Caco-2 (cell line): ENCODE data around the gene PRKAR1B. TPM values are rescaled to one million over a fixed set of nuclear protein-coding genes. Genes with fewer than 3 reads are reported as not detected.
A peak's percentile ranks its signal among the peaks of the same experiment; 100 is the strongest.

ENCODE experiments used
- BruUV-seq: library from RNA; stranded (reverse); fragments of 400-500 nt; replicated peaks from 2 replicates; lab custom pipeline; 2021; lab: Mats Ljungman, UMichigan
- CTCF ChIA-PET: fragments of 300-600 bp; sonication (Branson Sonifier 250); formaldehyde crosslinking; loops from one replicate; lab custom pipeline; 2022; ENCODE audit warnings: antibody characterized with exemption; lab: Charles Lee
- POLR2A ChIA-PET: fragments of 300-600 bp; sonication (Branson Sonifier 250); formaldehyde crosslinking; loops from one replicate; lab custom pipeline; 2022; ENCODE audit warnings: antibody characterized with exemption; lab: Charles Lee
- DNase-seq, 2 experiments: peaks; one replicate each; pipeline versions ENCODE4 v3.0.0 to v3.0.0-alpha.2; 2020 to 2022
- H3K27me3 ChIP-seq: replicated peaks from 2 replicates; pipeline ENCODE4 v1.6.0; 2011; ENCODE audit warnings: low read length; ENCODE audit not compliant: control insufficient read depth, insufficient read depth
- H3K36me3 ChIP-seq: 2 replicates; pipeline ENCODE4 v1.5.1; 2011; ENCODE audit warnings: low read length; ENCODE audit not compliant: control insufficient read depth, insufficient read depth
- H3K4me1 ChIP-seq: fragments of 250-450 bp; sonication (Bioruptor Pico); 2 replicates; pipeline ENCODE4 v1.5.1; 2020; ENCODE audit warnings: mild to moderate bottlenecking
- H3K4me3 ChIP-seq: 2 replicates; pipeline ENCODE4 v1.5.1; 2011; ENCODE audit warnings: low read depth, mild to moderate bottlenecking, control low read depth, low read length
- H3K9me3 ChIP-seq: fragments of 250-450 bp; sonication (Bioruptor Pico); 2 replicates; pipeline ENCODE4 v1.5.1; 2020; ENCODE audit warnings: mild to moderate bottlenecking, moderate library complexity
- H3K27ac Mint-ChIP-seq: one replicate; pipeline ENCODE4 v1.8.0; 2022; ENCODE audit warnings: mixed read lengths; ENCODE audit not compliant: unreplicated experiment
- H3K27me3 Mint-ChIP-seq: one replicate; pipeline ENCODE4 v1.8.0; 2022; ENCODE audit warnings: mixed read lengths; ENCODE audit not compliant: insufficient read depth, unreplicated experiment
- H3K36me3 Mint-ChIP-seq: one replicate; pipeline ENCODE4 v1.8.0; 2022; ENCODE audit warnings: mild to moderate bottlenecking, mixed read lengths; ENCODE audit not compliant: insufficient read depth, unreplicated experiment
- H3K4me1 Mint-ChIP-seq: one replicate; pipeline ENCODE4 v1.8.0; 2022; ENCODE audit warnings: low read depth, mixed read lengths; ENCODE audit not compliant: unreplicated experiment
- H3K4me3 Mint-ChIP-seq: one replicate; pipeline ENCODE4 v1.8.0; 2022; ENCODE audit warnings: mild to moderate bottlenecking, moderate library complexity, mixed read lengths; ENCODE audit not compliant: unreplicated experiment
- H3K9me3 Mint-ChIP-seq: one replicate; pipeline ENCODE4 v1.8.0; 2022; ENCODE audit warnings: mixed read lengths; ENCODE audit not compliant: unreplicated experiment
- intact Hi-C: fragments of 100-400 bp; cut with micrococcal nuclease; formaldehyde crosslinking; loops from one replicate; pipeline ENCODE4 v1.10.0; 2022; ENCODE audit not compliant: unreplicated experiment
- total RNA-seq: library from RNA; stranded (reverse); gene quantifications from 2 replicates; pipeline ENCODE4 v1.2.3, GENCODE V29; 2022
- TF ChIP-seq, protein P1 (sequence below), 2 experiments: fragments of 200-600 bp in 1 of 2; IDR thresholded peaks; 1 replicate in 1 of 2; 2 replicates in 1 of 2; pipeline versions ENCODE4 v1.5.1 to v1.8.0; 2011 to 2022; ENCODE audit warnings: antibody characterized with exemption in 1 of 2, control low read depth in 1 of 2, inconsistent platforms in 1 of 2, low read depth in 1 of 2, low read length in 1 of 2, mild to moderate bottlenecking in 1 of 2, moderate library complexity in 1 of 2; ENCODE audit not compliant: insufficient read depth in 1 of 2, severe bottlenecking in 1 of 2, unreplicated experiment in 1 of 2

PRKAR1B gene
- total RNA-seq, 1 experiment from 2014 or later = 56.6 TPM

GRCh38 chr7:603152-603951 is 123.7 kb downstream of the PRKAR1B start:
- BruUV-seq = no TSS peak
- H3K36me3 ChIP-seq = peaks cover 1% of the 10 kb centered on the region
- H3K36me3 Mint-ChIP-seq = no peaks in the 10 kb centered on the region
- H3K4me3 Mint-ChIP-seq = no peak overlapping the region
- H3K27ac Mint-ChIP-seq = peak overlapping the region; percentile 60
- peaks cover 6% of the 10 kb centered on the region for H3K4me1 ChIP-seq
- no peak for DNase-seq
- no peaks in the 10 kb centered on the region for H3K27me3 Mint-ChIP-seq
- H3K4me1 Mint-ChIP-seq = peaks cover 8% of the 10 kb centered on the region
- no peaks in the 10 kb centered on the region for H3K27me3 ChIP-seq
- intact Hi-C loops = no loop called here
- POLR2A ChIA-PET = no interaction called here
- TF ChIP-seq, protein P1, sequence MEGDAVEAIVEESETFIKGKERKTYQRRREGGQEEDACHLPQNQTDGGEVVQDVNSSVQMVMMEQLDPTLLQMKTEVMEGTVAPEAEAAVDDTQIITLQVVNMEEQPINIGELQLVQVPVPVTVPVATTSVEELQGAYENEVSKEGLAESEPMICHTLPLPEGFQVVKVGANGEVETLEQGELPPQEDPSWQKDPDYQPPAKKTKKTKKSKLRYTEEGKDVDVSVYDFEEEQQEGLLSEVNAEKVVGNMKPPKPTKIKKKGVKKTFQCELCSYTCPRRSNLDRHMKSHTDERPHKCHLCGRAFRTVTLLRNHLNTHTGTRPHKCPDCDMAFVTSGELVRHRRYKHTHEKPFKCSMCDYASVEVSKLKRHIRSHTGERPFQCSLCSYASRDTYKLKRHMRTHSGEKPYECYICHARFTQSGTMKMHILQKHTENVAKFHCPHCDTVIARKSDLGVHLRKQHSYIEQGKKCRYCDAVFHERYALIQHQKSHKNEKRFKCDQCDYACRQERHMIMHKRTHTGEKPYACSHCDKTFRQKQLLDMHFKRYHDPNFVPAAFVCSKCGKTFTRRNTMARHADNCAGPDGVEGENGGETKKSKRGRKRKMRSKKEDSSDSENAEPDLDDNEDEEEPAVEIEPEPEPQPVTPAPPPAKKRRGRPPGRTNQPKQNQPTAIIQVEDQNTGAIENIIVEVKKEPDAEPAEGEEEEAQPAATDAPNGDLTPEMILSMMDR (IDR thresholded peaks at IDR 0.05; ENCODE audit: insufficient read depth in 1 of 2, low read depth in 1 of 2, low read length in 1 of 2, severe bottlenecking in 1 of 2, unreplicated experiment in 1 of 2) = no peak
- H3K9me3 Mint-ChIP-seq = no peaks in the 10 kb centered on the region
- no peaks in the 10 kb centered on the region for H3K9me3 ChIP-seq
- no peak overlapping the region for H3K4me3 ChIP-seq
- CTCF ChIA-PET = no interaction called here

DNA sequence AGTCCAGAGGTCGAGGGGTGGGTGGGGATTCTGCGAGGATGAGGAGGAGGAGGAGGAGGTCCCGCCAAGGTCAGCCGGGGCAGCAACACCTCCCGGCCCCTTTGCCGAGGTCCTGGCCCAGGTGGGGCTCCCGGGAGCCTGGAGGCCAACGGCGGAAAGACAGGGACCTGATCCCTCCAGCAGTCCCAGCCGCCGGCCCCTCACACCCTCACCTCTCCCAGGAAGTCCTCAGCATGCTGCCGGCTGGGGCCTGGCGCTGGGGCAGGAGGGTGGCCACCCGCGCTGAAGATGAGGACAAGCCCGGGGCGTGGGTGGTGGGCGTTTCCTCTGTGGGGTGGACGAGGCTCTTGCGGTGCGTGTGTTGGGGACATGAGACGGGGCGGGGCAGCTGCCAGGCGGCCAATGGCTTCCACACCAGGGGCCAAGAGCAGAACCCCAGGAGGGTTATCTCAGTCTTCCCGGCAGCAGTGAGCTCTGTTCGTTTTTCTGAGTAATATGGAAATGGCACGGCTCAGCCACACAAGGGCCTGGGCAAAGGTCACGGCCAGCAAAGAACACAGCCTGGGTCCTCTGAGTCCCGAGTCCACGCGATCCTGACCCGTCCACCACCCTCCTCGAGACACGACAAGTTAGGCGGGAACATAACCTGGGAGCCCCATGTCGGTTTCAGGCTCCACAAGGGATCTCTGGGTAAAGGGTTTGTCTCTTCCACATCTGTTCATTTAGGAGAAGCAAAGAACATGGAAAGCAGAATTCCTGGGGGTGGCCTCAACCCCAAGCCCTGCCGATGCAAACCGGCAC is 124.5 kb downstream of the PRKAR1B start:
- CTCF ChIA-PET = no interaction called here
- no peaks in the 10 kb centered on the region for H3K27me3 ChIP-seq
- Mint-ChIP-seq H3K27me3 (no peaks in the 10 kb centered on the region), H3K4me1 (peaks cover 8% of the 10 kb centered on the region), H3K9me3 (no peaks in the 10 kb centered on the region), H3K27ac (peak overlapping the region; percentile 60), H3K36me3 (peaks cover 5% of the 10 kb centered on the region), H3K4me3 (no peak overlapping the region)
- peaks cover 1% of the 10 kb centered on the region for H3K36me3 ChIP-seq
- peaks cover 6% of the 10 kb centered on the region for H3K4me1 ChIP-seq
- intact Hi-C loops = no loop called here
- TF ChIP-seq, protein P1 (IDR thresholded peaks at IDR 0.05; ENCODE audit: insufficient read depth in 1 of 2, low read depth in 1 of 2, low read length in 1 of 2, severe bottlenecking in 1 of 2, unreplicated experiment in 1 of 2) = no peak
- H3K9me3 ChIP-seq = no peaks in the 10 kb centered on the region
- H3K4me3 ChIP-seq = no peak overlapping the region
- POLR2A ChIA-PET = no interaction called here
- no peak for DNase-seq
- no TSS peak for BruUV-seq

DNA sequence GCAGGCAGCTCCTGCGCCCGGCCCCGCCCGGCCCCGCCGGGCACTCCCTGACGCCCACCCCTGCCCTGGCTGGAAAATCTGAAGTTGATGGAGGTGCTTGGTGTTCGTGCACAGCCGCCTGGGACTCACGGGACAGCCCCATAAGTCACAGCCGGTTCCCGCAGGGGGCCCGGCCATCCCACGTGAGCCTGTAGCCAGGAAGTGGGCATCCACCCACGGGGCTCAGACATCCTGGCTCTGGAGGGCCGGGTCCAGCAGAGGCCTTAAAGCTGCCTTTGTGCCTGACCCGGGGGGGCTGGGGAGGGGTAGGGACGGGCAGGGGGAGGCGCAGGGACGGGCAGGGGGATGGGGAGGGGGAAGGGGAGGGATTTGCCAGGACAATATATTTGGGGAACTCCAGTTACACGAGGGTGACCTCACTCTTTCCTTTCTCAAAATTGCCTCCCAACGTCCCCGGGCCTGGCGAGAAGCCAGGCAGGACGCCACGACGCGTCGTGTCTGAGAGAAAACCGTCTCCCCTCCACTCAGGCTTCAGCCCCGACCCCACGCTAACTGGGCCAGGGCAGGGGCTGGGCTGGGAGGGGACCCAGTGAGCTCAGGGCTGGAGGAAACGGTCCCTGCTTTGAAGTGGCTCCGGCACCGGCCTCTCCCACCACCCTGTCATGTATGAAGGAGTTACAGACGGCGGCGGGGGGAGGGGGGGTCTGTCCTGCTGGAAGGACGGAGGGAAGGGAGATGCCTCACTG is 125.3 kb downstream of the PRKAR1B start:
- Mint-ChIP-seq H3K36me3 (peaks cover 5% of the 10 kb centered on the region), H3K27ac (no peak overlapping the region), H3K27me3 (no peaks in the 10 kb centered on the region), H3K9me3 (no peaks in the 10 kb centered on the region), H3K4me3 (no peak overlapping the region), H3K4me1 (peaks cover 13% of the 10 kb centered on the region)
- H3K4me3 ChIP-seq = no peak overlapping the region
- intact Hi-C loops = no loop called here
- ChIA-PET POLR2A (no interaction called here), CTCF (no interaction called here)
- H3K4me1 ChIP-seq = no peaks in the 10 kb centered on the region; the same call in 1 of the 2 replicates
- no TSS peak for BruUV-seq
- peaks cover 1% of the 10 kb centered on the region for H3K36me3 ChIP-seq
- H3K9me3 ChIP-seq = no peaks in the 10 kb centered on the region
- TF ChIP-seq, protein P1 (IDR thresholded peaks at IDR 0.05; ENCODE audit: insufficient read depth in 1 of 2, low read depth in 1 of 2, low read length in 1 of 2, severe bottlenecking in 1 of 2, unreplicated experiment in 1 of 2) = no peak
- H3K27me3 ChIP-seq = no peaks in the 10 kb centered on the region
- DNase-seq = no peak
